Activated CD4-positive, alpha-beta T cell treated with anti-CD3 and anti-CD28 coated beads for 24 hours (primary cell): Measurements from ENCODE around the gene CRTAC1.
"Not testable (repeated sequence)": the region's sequence is repeated elsewhere in the genome, so short reads cannot be mapped to it uniquely, and the experiment has no call there.

Experiments used
- DNase-seq, 2 donors: peaks; one replicate each; pipeline ENCODE4 v3.0.0-alpha.2; 2020; ENCODE audit warnings: low read depth in 2 of 2

The CRTAC1 gene

GRCh38 chr10:97842656-97843280, 187.7 kb downstream of the CRTAC1 start:
- no peak for DNase-seq

- not testable (repeated sequence) for DNase-seq
These were observed 188.3 kb downstream of the CRTAC1 start for GRCh38 chr10:97842114-97842513.

GRCh38 chr10:97841166-97841565, 189.3 kb downstream of the CRTAC1 start:
- not testable (repeated sequence) for DNase-seq

- DNase-seq, result no peak
These were observed 192.3 kb downstream of the CRTAC1 start for GRCh38 chr10:97838091-97838490.

GRCh38 chr10:97836446-97836845, 194.0 kb downstream of the CRTAC1 start:
- no peak for DNase-seq

- no peak for DNase-seq
These were observed 199.2 kb downstream of the CRTAC1 start for GRCh38 chr10:97831259-97831658.

GRCh38 chr10:97830064-97830463, 200.4 kb downstream of the CRTAC1 start:
- no peak for DNase-seq

GRCh38 chr10:97828721-97829120, 201.7 kb downstream of the CRTAC1 start:
- DNase-seq, result no peak

- no peak for DNase-seq
These were observed 202.6 kb downstream of the CRTAC1 start for GRCh38 chr10:97827702-97828291.

- DNase-seq, result no peak
These were observed 203.5 kb downstream of the CRTAC1 start for GRCh38 chr10:97826892-97827291.

GRCh38 chr10:97825020-97825760, 205.2 kb downstream of the CRTAC1 start:
- no peak for DNase-seq

GRCh38 chr10:97823734-97824133, 206.7 kb downstream of the CRTAC1 start:
- DNase-seq, result no peak

- no peak for DNase-seq
These were observed 208.1 kb downstream of the CRTAC1 start for GRCh38 chr10:97822261-97822687.

- DNase-seq, result no peak
These were observed 208.9 kb downstream of the CRTAC1 start for GRCh38 chr10:97821308-97822038.

GRCh38 chr10:97820096-97820704, 210.2 kb downstream of the CRTAC1 start:
- DNase-seq, result no peak

GRCh38 chr10:97818572-97818971, 211.8 kb downstream of the CRTAC1 start:
- DNase-seq, result no peak

GRCh38 chr10:97816609-97817008, 213.8 kb downstream of the CRTAC1 start:
- no peak for DNase-seq
